Endothelial cell (in vitro differentiated cells): ENCODE data around the gene ENKD1. TPM values are rescaled to one million over a fixed set of nuclear protein-coding genes. Genes with fewer than 3 reads are reported as not detected.

Source experiments
- DNase-seq: peaks from one replicate; pipeline ENCODE4 v3.0.0; 2021; ENCODE audit warnings: low spot score
- H3K27ac Mint-ChIP-seq: one replicate; pipeline ENCODE4 v1.8.0; 2021; ENCODE audit warnings: mixed read lengths, inconsistent platforms; ENCODE audit not compliant: unreplicated experiment
- H3K27me3 Mint-ChIP-seq: one replicate; pipeline ENCODE4 v1.8.0; 2021; ENCODE audit warnings: mild to moderate bottlenecking, moderate library complexity, mixed read lengths, inconsistent platforms; ENCODE audit not compliant: unreplicated experiment
- H3K36me3 Mint-ChIP-seq: one replicate; pipeline ENCODE4 v1.8.0; 2021; ENCODE audit warnings: mild to moderate bottlenecking, low read depth, mixed read lengths, inconsistent platforms; ENCODE audit not compliant: unreplicated experiment
- H3K4me1 Mint-ChIP-seq: one replicate; pipeline ENCODE4 v1.8.0; 2021; ENCODE audit warnings: mild to moderate bottlenecking, mixed read lengths, inconsistent platforms; ENCODE audit not compliant: unreplicated experiment
- H3K4me3 Mint-ChIP-seq: one replicate; pipeline ENCODE4 v1.8.0; 2021; ENCODE audit warnings: mild to moderate bottlenecking, mixed read lengths, inconsistent platforms; ENCODE audit not compliant: unreplicated experiment
- H3K9me3 Mint-ChIP-seq: one replicate; pipeline ENCODE4 v1.8.0; 2021; ENCODE audit warnings: mixed read lengths, inconsistent platforms; ENCODE audit not compliant: unreplicated experiment
- CTCF ChIP-seq: fragments of 200-600 bp; sonication (generic); IDR thresholded peaks from one replicate; pipeline ENCODE4 v1.5.0; 2021; ENCODE audit warnings: antibody characterized with exemption; ENCODE audit not compliant: unreplicated experiment
- total RNA-seq: library from RNA; stranded (reverse); fragmentation: NEBNext Ultra II Directional; extraction: Animal tissue kit (Norgen Biotek cat#: 25700); gene quantifications from one replicate; pipeline ENCODE4 v1.2.1, GENCODE V29; 2021; ENCODE audit not compliant: unreplicated experiment

The ENKD1 gene
- total RNA-seq, 1 donor from 2014 or later, result 9.9 TPM

- H3K4me1 Mint-ChIP-seq, result peaks cover 9% of the 10 kb centered on the region
- peaks cover 8% of the 10 kb centered on the region for H3K36me3 Mint-ChIP-seq
- no peak overlapping the region for H3K27ac Mint-ChIP-seq
- H3K9me3 Mint-ChIP-seq, result no peaks in the 10 kb centered on the region
- peaks cover 20% of the 10 kb centered on the region for H3K27me3 Mint-ChIP-seq
- no peak for DNase-seq
- TF ChIP-seq CTCF, result no peak
- no peak overlapping the region for H3K4me3 Mint-ChIP-seq
Measured at GRCh38 chr16:67648764-67649407, 17.7 kb downstream of the ENKD1 start.

GRCh38 chr16:67648088-67648763 is 18.3 kb downstream of the ENKD1 start:
- DNase-seq, result no peak
- H3K27ac Mint-ChIP-seq, result no peak overlapping the region
- H3K4me1 Mint-ChIP-seq, result peaks cover 7% of the 10 kb centered on the region
- TF ChIP-seq CTCF, result no peak
- H3K4me3 Mint-ChIP-seq, result no peak overlapping the region
- peaks cover 18% of the 10 kb centered on the region for H3K27me3 Mint-ChIP-seq
- no peaks in the 10 kb centered on the region for H3K9me3 Mint-ChIP-seq
- peaks cover 8% of the 10 kb centered on the region for H3K36me3 Mint-ChIP-seq

GRCh38 chr16:67647681-67648080 is 18.9 kb downstream of the ENKD1 start:
- Mint-ChIP-seq H3K27me3 (peaks cover 18% of the 10 kb centered on the region), H3K4me3 (no peak overlapping the region), H3K9me3 (no peaks in the 10 kb centered on the region), H3K36me3 (peaks cover 8% of the 10 kb centered on the region), H3K4me1 (peaks cover 7% of the 10 kb centered on the region), H3K27ac (no peak overlapping the region)
- no peak for DNase-seq
- TF ChIP-seq CTCF, result no peak

GRCh38 chr16:67647111-67647651 is 19.4 kb downstream of the ENKD1 start:
- Mint-ChIP-seq H3K36me3 (peaks cover 8% of the 10 kb centered on the region), H3K27me3 (peaks cover 17% of the 10 kb centered on the region), H3K4me3 (no peak overlapping the region), H3K4me1 (peaks cover 5% of the 10 kb centered on the region), H3K27ac (no peak overlapping the region), H3K9me3 (no peaks in the 10 kb centered on the region)
- no peak for TF ChIP-seq CTCF
- DNase-seq, result no peak
